HG03060 (cell line): Measurements from ENCODE around the gene PLD3.

Source experiments
- ATAC-seq: cut with Tn5 transposase; IDR thresholded peaks from one replicate; pipeline ENCODE4 v1.9.1; 2021; ENCODE audit warnings: low read depth, moderate number of reproducible peaks; ENCODE audit not compliant: unreplicated experiment

Gene PLD3

DNA sequence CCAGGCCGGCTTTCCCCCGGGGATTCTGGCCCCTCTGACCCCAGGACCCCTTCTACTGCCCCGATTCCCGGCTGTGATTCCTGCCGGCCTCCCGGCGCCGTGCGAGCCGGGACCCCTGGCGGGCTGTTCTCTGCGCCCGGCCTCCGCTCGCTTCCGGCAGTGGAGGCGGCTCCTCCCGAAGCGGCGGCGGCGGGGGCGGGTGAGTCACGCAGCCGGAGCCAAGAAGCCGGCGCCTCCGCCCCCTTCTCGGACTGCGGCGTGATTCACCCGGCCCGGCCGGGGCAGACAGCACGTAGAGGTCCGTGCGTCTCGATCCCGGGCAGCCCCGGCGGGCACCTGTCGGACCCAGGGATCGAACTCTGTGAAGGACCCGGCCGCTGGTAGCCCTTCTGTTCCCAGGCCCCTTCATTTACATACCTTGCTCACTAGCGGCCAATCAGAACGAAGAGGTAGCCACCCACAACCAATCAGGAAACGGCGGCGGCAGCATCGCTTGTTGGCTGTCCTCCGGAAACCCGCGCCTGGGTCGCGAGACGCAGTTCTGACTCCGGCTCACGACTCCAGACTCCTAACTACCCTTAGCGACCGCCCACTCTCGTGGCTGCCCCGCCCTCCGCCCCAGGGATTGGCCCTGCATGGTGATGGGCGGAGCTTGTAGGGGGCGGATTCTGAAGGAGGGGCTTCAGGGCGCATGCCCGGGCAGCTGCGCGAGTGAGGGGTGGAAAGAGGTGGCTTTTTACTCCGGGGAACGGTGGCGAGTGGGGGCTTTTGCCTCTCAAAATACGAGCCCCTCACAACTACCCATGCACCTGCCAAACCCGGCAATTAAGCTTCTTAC lies 77.2 kb downstream of the PLD3 start, which contains the start of gene SERTAD1:
Gene SERTAD1 (minus strand): TSS at position 543 of the 838 bp plus-strand sequence. CDS start 2,446 bp downstream, outside the sequence.
- ATAC-seq: peak; percentile 58
